IPS-NIHi7 (cell line): Measurements from ENCODE around the gene PLXNB2.
"Not testable (repeated sequence)": the region's sequence is repeated elsewhere in the genome, so short reads cannot be mapped to it uniquely, and the experiment has no call there.

Experiments
- DNase-seq: peaks from one replicate; pipeline ENCODE4 v3.0.0; 2012; ENCODE audit warnings: mixed read lengths; ENCODE audit errors: extremely low spot score

The PLXNB2 gene, protein sequence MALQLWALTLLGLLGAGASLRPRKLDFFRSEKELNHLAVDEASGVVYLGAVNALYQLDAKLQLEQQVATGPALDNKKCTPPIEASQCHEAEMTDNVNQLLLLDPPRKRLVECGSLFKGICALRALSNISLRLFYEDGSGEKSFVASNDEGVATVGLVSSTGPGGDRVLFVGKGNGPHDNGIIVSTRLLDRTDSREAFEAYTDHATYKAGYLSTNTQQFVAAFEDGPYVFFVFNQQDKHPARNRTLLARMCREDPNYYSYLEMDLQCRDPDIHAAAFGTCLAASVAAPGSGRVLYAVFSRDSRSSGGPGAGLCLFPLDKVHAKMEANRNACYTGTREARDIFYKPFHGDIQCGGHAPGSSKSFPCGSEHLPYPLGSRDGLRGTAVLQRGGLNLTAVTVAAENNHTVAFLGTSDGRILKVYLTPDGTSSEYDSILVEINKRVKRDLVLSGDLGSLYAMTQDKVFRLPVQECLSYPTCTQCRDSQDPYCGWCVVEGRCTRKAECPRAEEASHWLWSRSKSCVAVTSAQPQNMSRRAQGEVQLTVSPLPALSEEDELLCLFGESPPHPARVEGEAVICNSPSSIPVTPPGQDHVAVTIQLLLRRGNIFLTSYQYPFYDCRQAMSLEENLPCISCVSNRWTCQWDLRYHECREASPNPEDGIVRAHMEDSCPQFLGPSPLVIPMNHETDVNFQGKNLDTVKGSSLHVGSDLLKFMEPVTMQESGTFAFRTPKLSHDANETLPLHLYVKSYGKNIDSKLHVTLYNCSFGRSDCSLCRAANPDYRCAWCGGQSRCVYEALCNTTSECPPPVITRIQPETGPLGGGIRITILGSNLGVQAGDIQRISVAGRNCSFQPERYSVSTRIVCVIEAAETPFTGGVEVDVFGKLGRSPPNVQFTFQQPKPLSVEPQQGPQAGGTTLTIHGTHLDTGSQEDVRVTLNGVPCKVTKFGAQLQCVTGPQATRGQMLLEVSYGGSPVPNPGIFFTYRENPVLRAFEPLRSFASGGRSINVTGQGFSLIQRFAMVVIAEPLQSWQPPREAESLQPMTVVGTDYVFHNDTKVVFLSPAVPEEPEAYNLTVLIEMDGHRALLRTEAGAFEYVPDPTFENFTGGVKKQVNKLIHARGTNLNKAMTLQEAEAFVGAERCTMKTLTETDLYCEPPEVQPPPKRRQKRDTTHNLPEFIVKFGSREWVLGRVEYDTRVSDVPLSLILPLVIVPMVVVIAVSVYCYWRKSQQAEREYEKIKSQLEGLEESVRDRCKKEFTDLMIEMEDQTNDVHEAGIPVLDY (N-terminal part only)

DNA sequence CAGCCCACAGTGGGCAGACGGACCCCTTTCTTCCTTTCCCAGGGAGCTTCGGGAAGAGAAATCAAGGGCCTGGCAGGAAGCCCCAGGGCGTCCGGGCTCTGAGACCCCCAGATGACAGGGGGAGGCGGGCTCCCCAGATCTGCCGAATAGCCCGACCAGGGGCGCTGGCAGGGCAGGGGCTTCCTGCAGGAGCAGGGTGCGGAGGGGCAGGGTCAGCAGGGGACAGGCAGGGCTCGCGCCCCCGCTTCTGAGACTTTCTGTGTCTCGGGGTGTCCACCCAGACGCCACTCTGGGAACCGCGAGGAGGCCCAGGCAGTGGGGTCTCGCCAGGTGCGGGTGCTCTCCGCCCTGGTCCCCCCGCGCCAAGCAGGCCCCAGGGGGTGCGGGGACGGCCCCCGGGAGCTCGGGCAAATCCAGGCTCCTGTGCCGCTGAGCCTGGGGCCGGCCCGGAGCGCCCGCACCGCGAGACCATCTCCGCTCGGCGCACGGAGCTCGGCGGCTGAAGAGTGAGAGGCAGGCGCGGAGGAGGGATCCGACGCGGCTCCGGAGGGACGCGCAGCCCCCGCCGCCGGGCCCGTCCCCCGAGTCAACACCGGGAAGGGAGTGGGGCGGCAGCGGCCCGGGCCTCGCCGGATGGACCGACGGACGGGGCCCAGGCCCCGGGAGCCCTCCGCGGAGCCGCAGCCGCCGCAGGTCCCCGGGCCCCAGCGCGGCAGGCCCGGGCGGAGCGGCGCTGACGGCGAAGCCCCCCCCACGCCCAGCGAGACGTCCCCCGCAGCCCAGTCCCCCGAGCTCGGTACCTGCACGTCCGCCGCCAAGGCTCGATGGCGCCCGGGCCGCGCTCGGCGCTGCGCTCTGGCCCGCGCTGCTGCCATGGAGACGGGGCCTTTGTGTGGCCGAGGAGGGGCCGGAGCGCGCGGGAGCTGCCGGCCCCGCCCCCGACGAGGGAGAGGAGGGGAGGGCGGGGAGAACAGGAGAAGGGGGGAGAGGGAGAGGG is at the start of gene PLXNB2:
PLXNB2 (minus strand) TSS at position 894 of the 997 bp plus-strand sequence. CDS start 17,062 bp downstream, outside the sequence.
- peak; percentile 78 for DNase-seq

DNA sequence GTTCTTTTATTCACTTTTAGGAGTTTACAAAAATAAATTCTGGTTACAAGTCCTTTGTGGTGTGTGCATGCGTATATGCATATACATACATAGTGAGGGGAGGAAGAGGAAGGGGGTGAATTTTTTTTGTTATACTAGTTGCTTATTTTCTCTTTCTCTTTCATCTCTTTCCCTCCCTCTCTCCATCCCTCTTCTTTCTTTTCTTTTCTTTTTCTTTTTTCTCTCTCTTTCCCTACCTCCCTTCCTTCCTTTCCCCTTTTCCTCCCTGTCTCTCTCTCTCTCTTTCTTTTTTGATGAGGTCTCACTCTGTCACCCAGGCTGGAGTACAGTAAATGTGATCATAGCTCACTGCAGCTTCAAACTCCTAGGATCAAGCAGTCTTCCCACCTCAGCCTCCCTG is 49.8 kb upstream of the PLXNB2 start:
- no peak for DNase-seq

GRCh38 chr22:50356186-50356585 is 48.7 kb upstream of the PLXNB2 start:
- DNase-seq = no peak

GRCh38 chr22:50348058-50348457 is 40.6 kb upstream of the PLXNB2 start:
- no peak for DNase-seq

- no peak for DNase-seq
Measured at GRCh38 chr22:50347157-50347556, 39.7 kb upstream of the PLXNB2 start.

DNA sequence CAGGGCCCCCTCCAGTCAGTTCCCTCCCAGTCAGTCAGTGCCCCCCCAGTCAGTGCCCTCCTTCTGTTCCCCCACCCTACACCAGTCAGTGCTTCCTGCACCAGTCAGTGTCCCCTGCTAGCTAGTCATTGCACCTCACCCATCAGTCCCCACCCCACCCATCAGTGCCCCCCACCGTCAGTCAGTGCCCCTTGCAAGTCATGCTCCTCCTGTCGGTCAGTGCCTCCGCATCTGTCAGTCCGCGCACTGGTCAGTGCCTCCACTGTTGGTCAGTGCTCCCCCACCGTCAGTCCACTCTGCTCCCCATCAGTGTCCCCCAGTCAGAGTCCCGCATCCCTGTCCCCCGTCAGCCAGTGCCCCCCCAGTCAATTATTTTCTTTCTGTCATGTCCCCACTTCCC is 39.0 kb upstream of the PLXNB2 start:
- DNase-seq = no peak

DNA sequence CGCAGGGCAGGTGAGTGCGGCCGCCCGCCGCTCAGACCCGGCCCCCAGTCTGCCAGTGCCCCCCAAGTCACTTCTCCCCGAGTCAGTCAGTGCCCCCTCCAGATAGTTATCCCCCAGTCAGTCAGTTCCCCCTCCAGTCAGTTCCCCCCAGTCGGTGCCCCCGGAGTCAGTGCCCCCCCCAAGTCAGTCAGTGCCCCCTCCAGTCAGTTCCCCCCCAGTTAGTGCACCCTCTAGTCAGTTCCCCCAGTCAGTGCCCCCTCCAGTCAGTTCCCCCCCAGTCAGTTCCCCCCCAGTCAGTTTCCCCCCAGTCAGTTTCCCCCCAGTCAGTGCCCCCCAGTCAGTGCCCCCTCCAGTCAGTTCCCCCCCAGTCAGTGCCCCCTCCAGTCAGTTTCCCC is 36.1 kb upstream of the PLXNB2 start:
- DNase-seq = no peak

- peak; percentile 89 for DNase-seq
Measured at GRCh38 chr22:50342651-50343540, 35.5 kb upstream of the PLXNB2 start, which contains the start of gene PPP6R2. Gene PPP6R2, plus strand, starts transcription at chr22:50343327. Its CDS starts 50,582 bp downstream, at chr22:50393909.

- DNase-seq = peak; percentile 86
Measured at GRCh38 chr22:50341977-50342650, 34.7 kb upstream of the PLXNB2 start.

GRCh38 chr22:50339945-50340879 is 32.8 kb upstream of the PLXNB2 start:
- DNase-seq = peak; percentile 26

GRCh38 chr22:50338860-50339462 is 31.5 kb upstream of the PLXNB2 start:
- no peak for DNase-seq

DNA sequence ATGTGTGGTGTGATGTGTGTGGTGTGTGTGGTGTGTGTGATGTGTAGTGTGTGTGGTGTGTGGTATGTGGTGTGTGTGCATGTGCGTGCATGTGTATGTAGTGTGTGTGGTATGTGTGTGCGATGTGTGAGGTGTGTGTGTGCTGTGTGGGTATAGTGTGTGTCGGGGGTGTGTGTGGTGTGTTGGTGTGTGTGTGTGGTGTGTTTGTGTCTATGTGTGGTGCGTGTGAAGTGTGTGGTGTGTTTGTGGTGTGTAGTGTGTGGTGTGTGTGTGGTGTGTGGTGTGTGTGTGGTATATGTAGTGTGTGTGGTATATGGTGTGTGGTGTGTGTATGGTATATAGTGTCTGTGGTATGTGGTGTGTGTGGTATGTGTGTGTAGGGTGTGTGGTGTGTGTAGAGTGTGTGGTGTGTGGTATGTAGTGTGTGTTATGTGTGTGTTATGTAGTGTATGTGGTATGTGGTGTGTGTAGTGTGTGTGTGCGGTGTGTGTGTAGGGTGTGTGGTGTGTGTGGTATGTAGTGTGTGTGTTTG is 30.7 kb upstream of the PLXNB2 start:
- DNase-seq = no peak

DNA sequence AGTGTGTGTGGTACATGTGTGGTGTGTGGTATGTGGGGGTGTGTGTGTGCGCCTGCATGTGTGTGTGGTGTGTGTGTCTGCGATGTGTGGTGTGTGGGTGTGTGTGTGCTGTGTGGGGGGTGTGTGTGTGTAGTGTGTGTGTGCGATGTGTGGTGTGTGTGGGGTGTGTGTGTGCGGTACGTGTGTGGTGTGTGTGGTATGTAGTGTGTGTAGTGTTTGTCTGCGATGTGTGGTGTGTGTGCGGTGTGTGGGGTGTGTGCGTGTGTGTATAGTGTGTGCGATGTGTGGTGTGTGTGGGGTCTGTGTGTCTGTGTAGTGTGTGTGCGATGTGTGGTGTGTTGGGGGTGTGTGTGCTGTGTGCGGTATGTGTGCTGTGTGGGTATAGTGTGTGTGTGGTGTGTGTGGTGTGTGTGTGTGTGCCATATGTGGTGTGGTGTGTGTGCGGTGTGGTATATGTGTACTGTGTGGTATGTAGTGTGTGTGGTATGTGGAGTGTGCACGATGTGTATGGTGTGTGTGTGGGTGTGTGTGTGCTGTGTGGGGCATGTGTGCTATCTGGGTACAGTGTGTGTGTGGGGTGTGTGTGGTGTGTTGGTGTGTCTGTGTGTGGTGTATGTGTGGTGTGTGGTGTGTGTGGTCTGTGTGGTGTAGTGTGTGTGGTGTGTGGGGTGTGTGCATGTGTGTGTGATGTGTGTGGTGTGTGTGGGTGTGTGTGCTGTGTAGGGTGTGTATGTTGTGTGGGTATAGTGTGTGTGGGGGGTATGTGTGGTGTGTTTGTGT is 30.0 kb upstream of the PLXNB2 start:
- no peak for DNase-seq

GRCh38 chr22:50334433-50334832 is 27.0 kb upstream of the PLXNB2 start:
- not testable (repeated sequence) for DNase-seq

DNA sequence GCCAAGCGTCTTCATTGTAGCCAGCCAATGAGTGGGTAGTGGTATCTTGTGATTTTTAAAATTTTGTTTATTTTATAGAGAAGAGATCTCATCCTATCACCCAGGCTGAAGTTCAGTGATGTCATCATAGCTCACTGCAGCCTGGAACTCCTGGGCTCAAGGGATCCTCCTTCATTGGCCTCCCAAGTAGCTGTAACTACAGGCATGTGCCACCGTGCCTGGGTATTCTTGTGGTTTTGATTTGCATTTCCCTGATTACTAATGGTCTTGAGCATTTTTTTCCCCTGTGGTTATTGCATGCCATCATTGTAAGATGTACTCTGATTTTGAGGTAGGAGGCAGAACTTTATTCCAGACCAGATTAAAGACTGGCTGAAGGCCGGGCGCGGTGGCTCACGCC is 21.8 kb upstream of the PLXNB2 start:
- no peak for DNase-seq

GRCh38 chr22:50327711-50328019 is 20.2 kb upstream of the PLXNB2 start:
- no peak for DNase-seq
